Suprapubic skin (tissue), 3 donors: ENCODE results near the gene TMEM208.

ENCODE experiments used
- CTCF ChIP-seq, 2 donors: fragments of 200-600 bp in 1 of 2; fragments of 450-650 bp in 1 of 2; sonication (generic) in 1 of 2; IDR thresholded peaks; one replicate each; pipeline ENCODE4 v1.5.1; 2016 to 2019; ENCODE audit warnings: antibody characterized with exemption in 2 of 2, mild to moderate bottlenecking in 1 of 2, moderate library complexity in 1 of 2
- POLR2A ChIP-seq, 2 donors: fragments of 450-650 bp; IDR thresholded peaks; one replicate each; pipeline ENCODE4 v1.6.1; 2017; ENCODE audit warnings: antibody characterized with exemption in 2 of 2, mild to moderate bottlenecking in 2 of 2, moderate library complexity in 2 of 2

- TF ChIP-seq CTCF (IDR thresholded peaks at IDR 0.05) (no peak), POLR2A (IDR thresholded peaks at IDR 0.05) (no peak)
Measured at GRCh38 chr16:67208154-67208896, 18.6 kb upstream of the TMEM208 start.
